ENCODE measurements around the gene DCP1A. TPM values are rescaled to one million over a fixed set of nuclear protein-coding genes. Genes with fewer than 3 reads are reported as not detected.
A peak's percentile ranks its signal among the peaks of the same experiment; 100 is the strongest.

The DCP1A gene
- total and polyA plus RNA-seq, 9 of the 15 experiments (the other 6 are each of a cell fraction or from before 2014, with no cell fraction given), result 6.6 to 33.7 (median 13.3) TPM

- TF ChIP-seq IRF9 (tag; IDR thresholded peaks at IDR 0.05), result no peak
Observed at GRCh38 chr3:53337167-53337940, 10.0 kb downstream of the DCP1A start (continued).

- peaks cover 10% of the 10 kb centered on the region; the same call in 1 of the 3 replicates for H3K79me2 ChIP-seq (ENCODE audit: control insufficient read depth, insufficient read depth, low read length)
- POLR2A ChIA-PET, result interaction anchor here (0.6 to 1.6 kb wide), 3 partner anchors 13 to 169 kb away, joined by 3 to 6 read pairs (median 3); partner anchors contain the start of gene DCP1A
- no peak overlapping the region for H3K4me3 ChIP-seq
- no peaks in the 10 kb centered on the region for H4K20me1 ChIP-seq (replicated peaks; ENCODE audit: control insufficient read depth, insufficient read depth, low read length)
- ATAC-seq, result no peak
- H3K36me3 ChIP-seq (ENCODE audit: control insufficient read depth, insufficient read depth, low read length), result peaks cover 38% of the 10 kb centered on the region; the same call in 1 of the 3 replicates
- no TSS peak for BruUV-seq (replicated peaks)
- no peak overlapping the region for H3K9ac ChIP-seq (ENCODE audit: insufficient read depth in 1 of 2, low read depth in 2 of 2, low read length in 2 of 2)
- FAIRE-seq, result no peak
- no peaks in the 10 kb centered on the region; a peak in 1 of 5 replicates for H3K4me1 ChIP-seq (replicated peaks in 1 of 2; ENCODE audit: control insufficient read depth in 2 of 2, insufficient read depth in 2 of 2, low read length in 2 of 2)
- no peak overlapping the region for H3K27ac ChIP-seq (ENCODE audit: extremely low read depth, low read depth, low read length)
- no peaks in the 10 kb centered on the region for H3K27me3 ChIP-seq (ENCODE audit: control insufficient read depth in 2 of 2, insufficient read depth in 2 of 2, low read length in 2 of 2)
- in situ Hi-C loops (cut with MboI), result no loop called here
- no peak overlapping the region for H2AFZ ChIP-seq (ENCODE audit: low read depth, low read length)
- no peak overlapping the region for H3K4me2 ChIP-seq (ENCODE audit: insufficient read depth, low read length)
- H3K9me1 ChIP-seq (ENCODE audit: control insufficient read depth, insufficient read depth, low read length), result no peaks in the 10 kb centered on the region
- intact Hi-C loops (cut with micrococcal nuclease), result no loop called here
- TF ChIP-seq FOS (IDR thresholded peaks at IDR 0.05; ENCODE audit: extremely low read depth, insufficient read length) (no peak), ZNF347 (CRISPR knock-in tag; IDR thresholded peaks at IDR 0.05; ENCODE audit: low read depth) (no peak), PRDM10 (IDR thresholded peaks at IDR 0.05; ENCODE audit: partially characterized antibody) (peak; percentile 74)
- whole genome bisulfite sequencing (ENCODE audit: insufficient coverage, low coverage, missing lambda C conversion rate), result 78% methylated on average over 6 of the region's 6 CpGs
- DNase-seq (ENCODE audit: extremely low read depth in 1 of 4, low spot score in 3 of 4), result no peak
- CTCF ChIA-PET (ENCODE audit: low intra/inter-chr PET ratio), result no interaction called here
- no peaks in the 10 kb centered on the region for H3K9me3 ChIP-seq (replicated peaks; ENCODE audit: control insufficient read depth, insufficient read depth, low read depth, low read length)
Observed at GRCh38 chr3:53334742-53335141, 12.6 kb downstream of the DCP1A start.

Data from K562 (cell line).